ENCODE results near the gene FOXR1.

The FOXR1 gene

GRCh38 chr11:118996926-118997626 lies 25.5 kb downstream of the FOXR1 start:
- H3F3A ChIP-seq (ENCODE audit: insufficient read depth, low read length): no peaks in the 10 kb centered on the region
- peaks cover 4% of the 10 kb centered on the region; the same call in 1 of the 2 replicates for H3K79me2 ChIP-seq (ENCODE audit: insufficient read depth, low read length)
- H3K27ac ChIP-seq (ENCODE audit: low read depth, low read length, poor library complexity, severe bottlenecking): peak overlapping the region; percentile 37
- H3K9ac ChIP-seq (ENCODE audit: low read length): peak overlapping the region; percentile 93
- TF ChIP-seq, protein P1, sequence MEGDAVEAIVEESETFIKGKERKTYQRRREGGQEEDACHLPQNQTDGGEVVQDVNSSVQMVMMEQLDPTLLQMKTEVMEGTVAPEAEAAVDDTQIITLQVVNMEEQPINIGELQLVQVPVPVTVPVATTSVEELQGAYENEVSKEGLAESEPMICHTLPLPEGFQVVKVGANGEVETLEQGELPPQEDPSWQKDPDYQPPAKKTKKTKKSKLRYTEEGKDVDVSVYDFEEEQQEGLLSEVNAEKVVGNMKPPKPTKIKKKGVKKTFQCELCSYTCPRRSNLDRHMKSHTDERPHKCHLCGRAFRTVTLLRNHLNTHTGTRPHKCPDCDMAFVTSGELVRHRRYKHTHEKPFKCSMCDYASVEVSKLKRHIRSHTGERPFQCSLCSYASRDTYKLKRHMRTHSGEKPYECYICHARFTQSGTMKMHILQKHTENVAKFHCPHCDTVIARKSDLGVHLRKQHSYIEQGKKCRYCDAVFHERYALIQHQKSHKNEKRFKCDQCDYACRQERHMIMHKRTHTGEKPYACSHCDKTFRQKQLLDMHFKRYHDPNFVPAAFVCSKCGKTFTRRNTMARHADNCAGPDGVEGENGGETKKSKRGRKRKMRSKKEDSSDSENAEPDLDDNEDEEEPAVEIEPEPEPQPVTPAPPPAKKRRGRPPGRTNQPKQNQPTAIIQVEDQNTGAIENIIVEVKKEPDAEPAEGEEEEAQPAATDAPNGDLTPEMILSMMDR (IDR thresholded peaks at IDR 0.05; ENCODE audit: low read length): peak; percentile 16; the same call in 1 of the 2 replicates
- TF ChIP-seq EZH2 (IDR thresholded peaks at IDR 0.05; ENCODE audit: borderline replicate concordance, low read length): no peak
- no peaks in the 10 kb centered on the region for H3K9me2 ChIP-seq (ENCODE audit: low read depth, low read length)
- H3K4me3 ChIP-seq (ENCODE audit: low read depth, low read length, poor library complexity, severe bottlenecking): peak overlapping the region; percentile 86
- H3K4me2 ChIP-seq (ENCODE audit: low read length): peak overlapping the region; percentile 94
- H3K9me3 ChIP-seq (ENCODE audit: low read length): no peaks in the 10 kb centered on the region
- peaks cover 21% of the 10 kb centered on the region for H3K4me1 ChIP-seq (ENCODE audit: insufficient read depth, low read length, severe bottlenecking)
- H4K20me1 ChIP-seq (ENCODE audit: insufficient read depth, low read length): no peaks in the 10 kb centered on the region
- no peaks in the 10 kb centered on the region for H3K27me3 ChIP-seq (ENCODE audit: insufficient read depth, low read length)
- peaks cover 28% of the 10 kb centered on the region for H3K36me3 ChIP-seq (ENCODE audit: insufficient read depth, low read length)
- no peak overlapping the region for H2AFZ ChIP-seq (ENCODE audit: low read length)

DNA sequence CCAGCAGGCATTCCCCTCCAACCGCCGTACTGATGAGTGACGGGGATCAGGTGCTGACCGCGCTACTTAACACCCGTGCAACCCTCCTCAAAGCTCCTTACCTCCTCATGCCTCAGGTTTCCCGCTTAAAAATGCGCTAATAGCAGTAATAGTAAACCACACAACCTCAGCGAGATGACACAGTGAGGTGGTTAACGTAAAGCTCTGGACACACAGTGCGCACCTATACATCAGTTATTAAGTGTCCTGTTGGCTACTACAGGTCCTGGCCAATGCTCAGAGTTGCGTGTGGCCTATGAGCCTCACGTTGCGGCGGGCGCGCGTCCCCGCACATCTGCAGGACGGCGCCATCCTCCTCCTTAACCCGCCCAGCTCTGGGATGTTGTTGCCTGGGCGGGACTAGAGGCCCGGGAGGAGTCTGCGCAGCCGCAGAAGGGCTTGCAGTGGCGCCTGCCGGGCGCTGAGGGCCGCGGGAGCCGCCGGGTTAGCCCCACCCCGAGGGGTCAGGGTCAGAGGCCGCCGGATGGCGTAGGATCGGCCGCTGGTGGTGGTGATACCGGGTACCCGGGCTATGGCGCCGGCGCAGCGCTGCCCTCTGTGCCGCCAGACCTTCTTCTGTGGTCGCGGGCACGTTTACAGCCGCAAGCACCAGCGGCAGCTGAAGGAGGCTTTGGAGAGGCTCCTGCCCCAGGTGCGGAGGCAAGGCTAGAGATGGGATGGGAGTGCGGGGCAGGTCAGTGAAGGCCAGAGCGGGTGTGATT lies 26.2 kb downstream of the FOXR1 start, which contains the start of gene CENATAC:
Gene CENATAC, plus strand, starts transcription at position 512 of the 761 bp plus-strand sequence. Its CDS starts 60 bp downstream, at position 572.
- Histone ChIP-seq H3F3A (ENCODE audit: insufficient read depth, low read length) (no peaks in the 10 kb centered on the region), H4K20me1 (ENCODE audit: insufficient read depth, low read length) (no peaks in the 10 kb centered on the region), H3K9ac (ENCODE audit: low read length) (peak within 1 kb of the TSS; percentile 93), H2AFZ (ENCODE audit: low read length) (no peak within 1 kb of the TSS), H3K36me3 (ENCODE audit: insufficient read depth, low read length) (peaks cover 33% of the 10 kb centered on the region), H3K27ac (ENCODE audit: low read depth, low read length, poor library complexity, severe bottlenecking) (peak within 1 kb of the TSS; percentile 37), H3K27me3 (ENCODE audit: insufficient read depth, low read length) (no peaks in the 10 kb centered on the region), H3K4me2 (ENCODE audit: low read length) (peak within 1 kb of the TSS; percentile 94), H3K79me2 (ENCODE audit: insufficient read depth, low read length) (peaks cover 4% of the 10 kb centered on the region; the same call in 1 of the 2 replicates), H3K9me2 (ENCODE audit: low read depth, low read length) (no peaks in the 10 kb centered on the region), H3K4me3 (ENCODE audit: low read depth, low read length, poor library complexity, severe bottlenecking) (peak within 1 kb of the TSS; percentile 86), H3K9me3 (ENCODE audit: low read length) (no peaks in the 10 kb centered on the region), H3K4me1 (ENCODE audit: insufficient read depth, low read length, severe bottlenecking) (peaks cover 21% of the 10 kb centered on the region)
- TF ChIP-seq EZH2 (IDR thresholded peaks at IDR 0.05; ENCODE audit: borderline replicate concordance, low read length): no peak
- TF ChIP-seq, protein P1 (IDR thresholded peaks at IDR 0.05; ENCODE audit: low read length): no peak

DNA sequence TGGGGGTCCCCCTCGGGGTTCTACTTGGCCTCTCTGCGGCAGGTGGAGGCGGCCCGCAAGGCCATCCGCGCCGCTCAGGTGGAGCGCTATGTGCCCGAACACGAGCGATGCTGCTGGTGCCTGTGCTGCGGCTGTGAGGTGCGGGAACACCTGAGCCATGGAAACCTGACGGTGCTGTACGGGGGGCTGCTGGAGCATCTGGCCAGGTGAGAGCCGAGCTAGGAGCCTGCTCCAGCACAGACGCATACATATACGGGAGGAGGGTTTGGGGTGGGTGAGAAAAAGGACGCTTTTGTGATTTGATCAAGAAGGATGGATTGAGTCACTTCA lies 26.8 kb downstream of the FOXR1 start:
- Histone ChIP-seq H3K4me1 (ENCODE audit: insufficient read depth, low read length, severe bottlenecking) (peaks cover 21% of the 10 kb centered on the region), H3K4me2 (ENCODE audit: low read length) (peak overlapping the region; percentile 94), H3K9me2 (ENCODE audit: low read depth, low read length) (no peaks in the 10 kb centered on the region), H3K27me3 (ENCODE audit: insufficient read depth, low read length) (no peaks in the 10 kb centered on the region), H3F3A (ENCODE audit: insufficient read depth, low read length) (no peaks in the 10 kb centered on the region), H2AFZ (ENCODE audit: low read length) (no peak overlapping the region), H3K79me2 (ENCODE audit: insufficient read depth, low read length) (peaks cover 4% of the 10 kb centered on the region; the same call in 1 of the 2 replicates), H3K4me3 (ENCODE audit: low read depth, low read length, poor library complexity, severe bottlenecking) (peak overlapping the region; percentile 86), H3K27ac (ENCODE audit: low read depth, low read length, poor library complexity, severe bottlenecking) (no peak overlapping the region), H3K36me3 (ENCODE audit: insufficient read depth, low read length) (peaks cover 36% of the 10 kb centered on the region), H3K9me3 (ENCODE audit: low read length) (no peaks in the 10 kb centered on the region), H4K20me1 (ENCODE audit: insufficient read depth, low read length) (no peaks in the 10 kb centered on the region), H3K9ac (ENCODE audit: low read length) (peak overlapping the region; percentile 93)
- TF ChIP-seq, protein P1 (IDR thresholded peaks at IDR 0.05; ENCODE audit: low read length): no peak
- TF ChIP-seq EZH2 (IDR thresholded peaks at IDR 0.05; ENCODE audit: borderline replicate concordance, low read length): no peak
